ENCODE results near the gene SSR1.

SSR1 gene

GRCh38 chr6:7218406-7218988 is 94.5 kb downstream of the SSR1 start:
- Histone ChIP-seq H3K9me3 (ENCODE audit: control insufficient read depth, insufficient read depth, low read length) (no peaks in the 10 kb centered on the region), H4K20me1 (ENCODE audit: control insufficient read depth, insufficient read depth, low read depth, low read length) (no peaks in the 10 kb centered on the region), H3K4me3 (ENCODE audit: low read length) (no peak overlapping the region), H3K36me3 (ENCODE audit: control insufficient read depth, low read length) (peaks cover 12% of the 10 kb centered on the region), H3F3A (ENCODE audit: control insufficient read depth, insufficient read depth) (no peaks in the 10 kb centered on the region), H3K4me2 (ENCODE audit: low read length) (no peak overlapping the region), H3K4me1 (ENCODE audit: control insufficient read depth, low read length) (no peaks in the 10 kb centered on the region), H3K9me2 (replicated peaks; ENCODE audit: control insufficient read depth, low read length) (no peaks in the 10 kb centered on the region), H3K27ac (ENCODE audit: low read depth, low read length) (no peak overlapping the region), H3K27me3 (ENCODE audit: control insufficient read depth, low read length) (no peaks in the 10 kb centered on the region), H3K79me2 (ENCODE audit: control insufficient read depth, low read length) (no peaks in the 10 kb centered on the region)
- no peak for TF ChIP-seq EZH2phosphoT487 (IDR thresholded peaks at IDR 0.05; ENCODE audit: borderline replicate concordance, low read length)
- TF ChIP-seq CTCF (IDR thresholded peaks at IDR 0.05; ENCODE audit: low read depth, low read length, poor library complexity, severe bottlenecking): no peak

All from DOHH2 (cell line).